Measurements from ENCODE around the gene CENPT. TPM values are rescaled to one million over a fixed set of nuclear protein-coding genes. Genes with fewer than 3 reads are reported as not detected.

The CENPT gene
- total and polyA plus RNA-seq, 10 of the 15 experiments (the other 5 are each of a cell fraction or from before 2014, with no cell fraction given) = 1.1 to 45.7 (median 24.5) TPM

DNA sequence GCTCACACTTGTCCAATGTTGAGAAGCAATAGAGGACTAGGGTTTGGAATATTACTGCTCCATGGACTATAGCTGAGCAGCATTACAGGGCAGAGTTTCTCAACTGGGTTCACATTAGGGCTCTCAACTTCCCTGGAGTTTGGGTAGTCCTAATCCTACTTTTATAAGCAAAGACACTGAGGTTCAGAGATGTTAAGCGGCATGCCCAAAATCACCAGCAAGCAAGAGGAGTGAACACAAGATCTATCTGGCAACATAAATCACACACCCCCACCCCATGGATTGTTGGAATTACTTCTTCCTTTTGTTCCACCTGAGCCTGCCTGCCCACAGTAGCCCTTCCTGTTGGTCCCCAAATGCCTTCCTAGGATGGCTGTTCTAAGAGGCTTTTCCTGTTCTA lies 35.6 kb downstream of the CENPT start:
- CTCF ChIA-PET = interaction anchor here (1.6 kb wide), 1 partner anchor 265 kb away, joined by 4 read pairs; no protein-coding TSS in a partner anchor
- ATAC-seq = no peak

More for the DNA sequence above, 35.6 kb downstream of the CENPT start:
- Histone ChIP-seq H2AFZ (ENCODE audit: control insufficient read depth, low read depth, low read length) (no peak overlapping the region), H3K79me2 (ENCODE audit: control insufficient read depth, insufficient read depth, low read length) (no peaks in the 10 kb centered on the region), H3K4me2 (ENCODE audit: control insufficient read depth, insufficient read depth) (no peak overlapping the region), H3K27ac (ENCODE audit: control insufficient read depth, insufficient read depth) (no peak overlapping the region), H3K4me3 (no peak overlapping the region), H4K20me1 (ENCODE audit: control insufficient read depth, insufficient read depth) (no peaks in the 10 kb centered on the region), H3K36me3 (ENCODE audit: control insufficient read depth in 2 of 2, insufficient read depth in 2 of 2, low read length in 1 of 2) (no peaks in the 10 kb centered on the region), H3K9ac (ENCODE audit: control insufficient read depth, insufficient read depth, low read length) (no peak overlapping the region), H3K27me3 (replicated peaks in 1 of 2; ENCODE audit: control insufficient read depth in 2 of 2, insufficient read depth in 2 of 2, low read length in 1 of 2) (no peaks in the 10 kb centered on the region), H3K4me1 (ENCODE audit: control insufficient read depth, insufficient read depth, low read length) (0 out of 2 replicates have a peak, but pooled peaks cover 3% of the 10 kb centered on the region), H3K9me3 (replicated peaks; ENCODE audit: control insufficient read depth, insufficient read depth, low read length) (no peaks in the 10 kb centered on the region)
- POLR2A ChIA-PET = no interaction called here
- FAIRE-seq = no peak
- SMC1A ChIA-PET (ENCODE audit: uncharacterized antibody, unreplicated experiment) = interaction anchor here (1.1 kb wide), 1 partner anchor 139 kb away, joined by 3 read pairs; no protein-coding TSS in a partner anchor
- no TSS peak for BruUV-seq (replicated peaks)
- in situ Hi-C loops (cut with MboI) (no loop called here), intact Hi-C loops (cut with micrococcal nuclease; ENCODE audit: unreplicated experiment) (no loop called here)
- RAD21 ChIA-PET (ENCODE audit: unreplicated experiment) = no interaction called here
- DNase-seq (ENCODE audit: low read depth, low spot score) = no peak
- no peak for TF ChIP-seq MEF2A (IDR thresholded peaks at IDR 0.05; ENCODE audit: insufficient read depth, low read depth, low read length)
- no peak for TF ChIP-seq CEBPZ (IDR thresholded peaks at IDR 0.05; ENCODE audit: low read depth, low read length)
- no peak for TF ChIP-seq TBL1XR1 (IDR thresholded peaks at IDR 0.05; ENCODE audit: low read depth, low read length)
- no peak for TF ChIP-seq POU2F2 (IDR thresholded peaks at IDR 0.05; ENCODE audit: borderline replicate concordance, low read depth, low read length)
- no peak for TF ChIP-seq NFXL1 (IDR thresholded peaks at IDR 0.05; ENCODE audit: borderline replicate concordance)
- TF ChIP-seq DPF2 (IDR thresholded peaks at IDR 0.05) = no peak
- no peak for TF ChIP-seq CTCF (IDR thresholded peaks at IDR 0.05 in 2 of 3, conservative IDR thresholded peaks at IDR 0.05 in 1 of 3; ENCODE audit: control insufficient read depth in 2 of 3, extremely low read depth in 1 of 3, insufficient read depth in 1 of 3, low read depth in 3 of 3, low read length in 3 of 3)
- TF ChIP-seq GABPA (IDR thresholded peaks at IDR 0.05; ENCODE audit: low read depth) = no peak
- TF ChIP-seq NBN (IDR thresholded peaks at IDR 0.05) = no peak
- TF ChIP-seq CEBPB (IDR thresholded peaks at IDR 0.05; ENCODE audit: borderline replicate concordance in 1 of 2, low read depth in 2 of 2, low read length in 2 of 2) = no peak
- 100% methylated on average over 1 of the region's 1 CpG for WGBS (ENCODE audit: insufficient coverage, insufficient replicate concordance, low lambda C conversion rate, missing lambda C conversion rate)

All from GM12878 (cell line).